NT2/D1 (cell line): ENCODE data around the gene ZMAT5.

Experiments used
- SUZ12 ChIP-seq: IDR thresholded peaks from 2 replicates; pipeline ENCODE4 v1.6.1; 2011; ENCODE audit not compliant: insufficient read length, insufficient read depth; ENCODE audit errors: extremely low read depth
- YY1 ChIP-seq: IDR thresholded peaks from 2 replicates; pipeline ENCODE4 v1.6.1; 2011; ENCODE audit not compliant: insufficient read length, insufficient read depth
- ZNF274 ChIP-seq: IDR thresholded peaks from 2 replicates; pipeline ENCODE4 v1.6.1; 2011; ENCODE audit warnings: mild to moderate bottlenecking, low read depth, low read length

DNA sequence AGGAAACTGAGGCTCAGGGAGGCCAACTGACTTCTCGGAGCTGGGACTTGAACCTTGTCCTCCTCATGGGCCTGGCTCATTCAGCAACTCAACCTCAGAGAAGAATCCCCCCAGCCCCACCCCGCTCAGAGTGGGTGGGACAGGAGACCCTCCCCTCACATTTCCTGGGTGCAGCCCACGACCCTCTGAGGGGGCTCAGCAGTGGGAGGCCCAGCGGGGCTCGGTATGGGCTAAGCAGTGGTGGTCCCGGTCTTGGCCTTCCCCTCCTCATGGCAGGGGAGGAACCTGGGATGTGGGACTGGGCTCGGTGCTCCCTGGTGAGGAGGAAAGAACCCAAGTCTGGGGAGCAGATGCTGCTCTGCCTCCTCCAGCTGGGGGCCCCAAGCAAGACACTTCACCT lies 61.2 kb downstream of the ZMAT5 start:
- no peak for TF ChIP-seq ZNF274
- no peak for TF ChIP-seq YY1
- no peak for TF ChIP-seq SUZ12
